GM23338 (cell line): ENCODE measurements around the gene CGB2. TPM values are rescaled to one million over a fixed set of nuclear protein-coding genes. Genes with fewer than 3 reads are reported as not detected.

ENCODE experiments used
- ATAC-seq: fragments of 200-7000 bp; cut with Tn5 transposase; 3 replicates; pipeline ENCODE4 v1.9.1; 2020
- DNase-seq: peaks from one replicate; pipeline ENCODE4 v3.0.0-alpha.2; 2015; ENCODE audit warnings: low spot score
- H2AFZ ChIP-seq: fragments of 200-600 bp; sonication (generic); 2 replicates; pipeline ENCODE4 v1.8.0; 2016; ENCODE audit warnings: antibody characterized with exemption, mild to moderate bottlenecking, moderate library complexity
- H3F3A ChIP-seq: fragments of 200-600 bp; sonication (generic); replicated peaks from 2 replicates; pipeline ENCODE4 v1.8.0; 2017; ENCODE audit warnings: antibody characterized with exemption, mixed run types, low read depth
- H3K27ac ChIP-seq: fragments of 200-600 bp; sonication (generic); 2 replicates; pipeline ENCODE4 v1.6.1; 2016; ENCODE audit warnings: low read depth
- H3K27me3 ChIP-seq: fragments of 200-600 bp; sonication (generic); 2 replicates; pipeline ENCODE4 v1.8.0; 2016; ENCODE audit warnings: mild to moderate bottlenecking, mixed run types, moderate library complexity; ENCODE audit not compliant: insufficient read depth
- H3K36me3 ChIP-seq: fragments of 200-600 bp; sonication (generic); 2 replicates; pipeline ENCODE4 v1.8.0; 2016; ENCODE audit warnings: mild to moderate bottlenecking; ENCODE audit not compliant: insufficient read depth
- H3K4me1 ChIP-seq: fragments of 200-600 bp; sonication (generic); 2 replicates; pipeline ENCODE4 v1.8.0; 2016; ENCODE audit warnings: mild to moderate bottlenecking, moderate library complexity; ENCODE audit not compliant: insufficient read depth
- H3K4me2 ChIP-seq: fragments of 200-600 bp; sonication (generic); 2 replicates; pipeline ENCODE4 v1.7.1; 2017; ENCODE audit warnings: mixed run types
- H3K4me3 ChIP-seq: fragments of 200-600 bp; sonication (generic); 2 replicates; pipeline ENCODE4 v1.6.1; 2016; ENCODE audit warnings: mixed run types
- H3K79me2 ChIP-seq: fragments of 200-600 bp; sonication (generic); replicated peaks from 2 replicates; pipeline ENCODE4 v1.8.0; 2017; ENCODE audit warnings: mild to moderate bottlenecking; ENCODE audit not compliant: insufficient read depth
- H3K9me2 ChIP-seq: fragments of 200-600 bp; sonication (generic); 2 replicates; pipeline ENCODE4 v1.8.0; 2017; ENCODE audit not compliant: insufficient read depth
- H4K20me1 ChIP-seq: fragments of 200-600 bp; sonication (generic); replicated peaks from 2 replicates; pipeline ENCODE4 v1.8.0; 2017; ENCODE audit warnings: mild to moderate bottlenecking; ENCODE audit not compliant: insufficient read depth
- H3K27ac Mint-ChIP-seq: 2 replicates; pipeline ENCODE4 v1.8.0; 2020; ENCODE audit warnings: inconsistent platforms, mild to moderate bottlenecking, moderate library complexity, mixed read lengths
- H3K27me3 Mint-ChIP-seq: 3 replicates; pipeline ENCODE4 v1.8.0; 2022; ENCODE audit warnings: low read depth, mild to moderate bottlenecking, moderate library complexity, mixed read lengths, inconsistent platforms; ENCODE audit not compliant: insufficient read depth, poor library complexity
- H3K36me3 Mint-ChIP-seq: 3 replicates; pipeline ENCODE4 v1.8.0; 2021; ENCODE audit warnings: low read depth, mild to moderate bottlenecking, inconsistent platforms, moderate library complexity, mixed read lengths
- H3K4me1 Mint-ChIP-seq: 3 replicates; pipeline ENCODE4 v1.8.0; 2020; ENCODE audit warnings: mild to moderate bottlenecking, inconsistent platforms, mixed read lengths
- H3K4me3 Mint-ChIP-seq: 3 replicates; pipeline ENCODE4 v1.8.0; 2021; ENCODE audit warnings: moderate library complexity, mild to moderate bottlenecking, inconsistent platforms, mixed read lengths
- H3K9me3 Mint-ChIP-seq: 3 replicates; pipeline ENCODE4 v1.8.0; 2020; ENCODE audit warnings: moderate library complexity, mild to moderate bottlenecking, inconsistent platforms, mixed read lengths
- CTCF ChIP-seq, 2 experiments: fragments of 200-600 bp in 1 of 2; sonication (generic) in 1 of 2; conservative IDR thresholded peaks; 2 replicates each; pipeline versions ENCODE4 v1.5.1 to v1.6.1; 2016 to 2017; ENCODE audit warnings: antibody characterized with exemption in 2 of 2, low read depth in 2 of 2, mild to moderate bottlenecking in 2 of 2, moderate library complexity in 1 of 2
- ETS1 ChIP-seq: IDR thresholded peaks from 2 replicates; pipeline ENCODE4 v1.6.1; 2016; ENCODE audit warnings: antibody characterized with exemption
- EZH2phosphoT487 ChIP-seq: fragments of 200-600 bp; sonication (generic); IDR thresholded peaks from one replicate; pipeline ENCODE4 v1.8.1; 2018; ENCODE audit warnings: antibody characterized with exemption; ENCODE audit not compliant: unreplicated experiment
- NANOG ChIP-seq: IDR thresholded peaks from 2 replicates; pipeline ENCODE4 v1.6.1; 2016; ENCODE audit warnings: antibody characterized with exemption, borderline replicate concordance
- STAT1 ChIP-seq: IDR thresholded peaks from one replicate; pipeline ENCODE4 v1.6.1; 2016; ENCODE audit warnings: antibody characterized with exemption; ENCODE audit not compliant: unreplicated experiment
- polyA plus RNA-seq: library from polyadenylated mRNA; unstranded; fragments of >200 nt; fragmentation: Nextera tagmentation; extraction: Ambion mirVana; gene quantifications from 2 replicates; pipeline ENCODE4 v1.2.1, GENCODE V29; 2016
- total RNA-seq: library from RNA; depleted of rRNA; stranded (reverse); fragments of >200 nt; shearing (Covaris generic); gene quantifications from 2 replicates; pipeline ENCODE4 v1.2.3, GENCODE V29; 2014
- TF ChIP-seq, protein P1 (sequence below): fragments of 250-450 bp; sonication (Bioruptor Pico); IDR thresholded peaks from 2 replicates; pipeline ENCODE4 v1.5.0; 2020; ENCODE audit warnings: mild to moderate bottlenecking, moderate library complexity
- TF ChIP-seq, protein P2 (sequence below): IDR thresholded peaks from one replicate; pipeline ENCODE4 v1.6.1; 2018; ENCODE audit warnings: antibody characterized with exemption; ENCODE audit not compliant: unreplicated experiment

Gene CGB2
- total and polyA plus RNA-seq, 2 experiments from 2014 or later, result 0.57 TPM; not detected in 1

DNA sequence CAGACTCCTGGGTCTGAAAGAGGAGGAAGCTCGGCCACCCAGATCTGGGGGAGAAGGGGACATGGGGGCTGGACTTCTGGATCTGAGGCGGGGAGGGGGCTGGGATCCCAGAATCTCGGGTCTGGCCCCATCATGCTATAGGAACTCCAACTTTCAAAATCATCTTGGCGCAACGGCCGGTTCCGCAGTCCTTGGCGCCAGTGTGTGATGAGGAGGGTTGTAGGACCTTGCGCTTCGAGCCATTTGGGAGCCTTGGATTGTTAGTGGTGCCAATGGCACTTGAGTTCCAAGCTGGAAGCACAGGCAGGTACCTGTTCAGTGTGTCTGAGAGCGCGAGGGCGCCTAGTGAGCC is 37.7 kb upstream of the CGB2 start:
- Mint-ChIP-seq H3K4me1 (peaks cover 31% of the 10 kb centered on the region), H3K36me3 (peaks cover 21% of the 10 kb centered on the region), H3K27me3 (peaks cover 15% of the 10 kb centered on the region), H3K27ac (peak overlapping the region; percentile 98), H3K9me3 (no peaks in the 10 kb centered on the region), H3K4me3 (peak overlapping the region; percentile 96)
- Histone ChIP-seq H3K36me3 (no peaks in the 10 kb centered on the region), H3K9me2 (no peaks in the 10 kb centered on the region), H3K79me2 (peaks cover 65% of the 10 kb centered on the region), H3K27ac (no peak overlapping the region), H3K27me3 (no peaks in the 10 kb centered on the region), H3F3A (0 out of 2 replicates have a peak, but pooled peaks cover 7% of the 10 kb centered on the region), H2AFZ (no peak overlapping the region), H3K4me3 (peak overlapping the region; percentile 100), H4K20me1 (peaks cover 9% of the 10 kb centered on the region; the same call in 1 of the 2 replicates), H3K4me1 (peaks cover 13% of the 10 kb centered on the region; the same call in 1 of the 2 replicates), H3K4me2 (peak overlapping the region; percentile 96)
- ATAC-seq (no peak), DNase-seq (no peak)
- no peak for TF ChIP-seq CTCF (conservative IDR thresholded peaks at IDR 0.05; ENCODE audit: low read depth in 2 of 2)
- no peak for TF ChIP-seq NANOG
- TF ChIP-seq STAT1, result no peak
- TF ChIP-seq, protein P1, sequence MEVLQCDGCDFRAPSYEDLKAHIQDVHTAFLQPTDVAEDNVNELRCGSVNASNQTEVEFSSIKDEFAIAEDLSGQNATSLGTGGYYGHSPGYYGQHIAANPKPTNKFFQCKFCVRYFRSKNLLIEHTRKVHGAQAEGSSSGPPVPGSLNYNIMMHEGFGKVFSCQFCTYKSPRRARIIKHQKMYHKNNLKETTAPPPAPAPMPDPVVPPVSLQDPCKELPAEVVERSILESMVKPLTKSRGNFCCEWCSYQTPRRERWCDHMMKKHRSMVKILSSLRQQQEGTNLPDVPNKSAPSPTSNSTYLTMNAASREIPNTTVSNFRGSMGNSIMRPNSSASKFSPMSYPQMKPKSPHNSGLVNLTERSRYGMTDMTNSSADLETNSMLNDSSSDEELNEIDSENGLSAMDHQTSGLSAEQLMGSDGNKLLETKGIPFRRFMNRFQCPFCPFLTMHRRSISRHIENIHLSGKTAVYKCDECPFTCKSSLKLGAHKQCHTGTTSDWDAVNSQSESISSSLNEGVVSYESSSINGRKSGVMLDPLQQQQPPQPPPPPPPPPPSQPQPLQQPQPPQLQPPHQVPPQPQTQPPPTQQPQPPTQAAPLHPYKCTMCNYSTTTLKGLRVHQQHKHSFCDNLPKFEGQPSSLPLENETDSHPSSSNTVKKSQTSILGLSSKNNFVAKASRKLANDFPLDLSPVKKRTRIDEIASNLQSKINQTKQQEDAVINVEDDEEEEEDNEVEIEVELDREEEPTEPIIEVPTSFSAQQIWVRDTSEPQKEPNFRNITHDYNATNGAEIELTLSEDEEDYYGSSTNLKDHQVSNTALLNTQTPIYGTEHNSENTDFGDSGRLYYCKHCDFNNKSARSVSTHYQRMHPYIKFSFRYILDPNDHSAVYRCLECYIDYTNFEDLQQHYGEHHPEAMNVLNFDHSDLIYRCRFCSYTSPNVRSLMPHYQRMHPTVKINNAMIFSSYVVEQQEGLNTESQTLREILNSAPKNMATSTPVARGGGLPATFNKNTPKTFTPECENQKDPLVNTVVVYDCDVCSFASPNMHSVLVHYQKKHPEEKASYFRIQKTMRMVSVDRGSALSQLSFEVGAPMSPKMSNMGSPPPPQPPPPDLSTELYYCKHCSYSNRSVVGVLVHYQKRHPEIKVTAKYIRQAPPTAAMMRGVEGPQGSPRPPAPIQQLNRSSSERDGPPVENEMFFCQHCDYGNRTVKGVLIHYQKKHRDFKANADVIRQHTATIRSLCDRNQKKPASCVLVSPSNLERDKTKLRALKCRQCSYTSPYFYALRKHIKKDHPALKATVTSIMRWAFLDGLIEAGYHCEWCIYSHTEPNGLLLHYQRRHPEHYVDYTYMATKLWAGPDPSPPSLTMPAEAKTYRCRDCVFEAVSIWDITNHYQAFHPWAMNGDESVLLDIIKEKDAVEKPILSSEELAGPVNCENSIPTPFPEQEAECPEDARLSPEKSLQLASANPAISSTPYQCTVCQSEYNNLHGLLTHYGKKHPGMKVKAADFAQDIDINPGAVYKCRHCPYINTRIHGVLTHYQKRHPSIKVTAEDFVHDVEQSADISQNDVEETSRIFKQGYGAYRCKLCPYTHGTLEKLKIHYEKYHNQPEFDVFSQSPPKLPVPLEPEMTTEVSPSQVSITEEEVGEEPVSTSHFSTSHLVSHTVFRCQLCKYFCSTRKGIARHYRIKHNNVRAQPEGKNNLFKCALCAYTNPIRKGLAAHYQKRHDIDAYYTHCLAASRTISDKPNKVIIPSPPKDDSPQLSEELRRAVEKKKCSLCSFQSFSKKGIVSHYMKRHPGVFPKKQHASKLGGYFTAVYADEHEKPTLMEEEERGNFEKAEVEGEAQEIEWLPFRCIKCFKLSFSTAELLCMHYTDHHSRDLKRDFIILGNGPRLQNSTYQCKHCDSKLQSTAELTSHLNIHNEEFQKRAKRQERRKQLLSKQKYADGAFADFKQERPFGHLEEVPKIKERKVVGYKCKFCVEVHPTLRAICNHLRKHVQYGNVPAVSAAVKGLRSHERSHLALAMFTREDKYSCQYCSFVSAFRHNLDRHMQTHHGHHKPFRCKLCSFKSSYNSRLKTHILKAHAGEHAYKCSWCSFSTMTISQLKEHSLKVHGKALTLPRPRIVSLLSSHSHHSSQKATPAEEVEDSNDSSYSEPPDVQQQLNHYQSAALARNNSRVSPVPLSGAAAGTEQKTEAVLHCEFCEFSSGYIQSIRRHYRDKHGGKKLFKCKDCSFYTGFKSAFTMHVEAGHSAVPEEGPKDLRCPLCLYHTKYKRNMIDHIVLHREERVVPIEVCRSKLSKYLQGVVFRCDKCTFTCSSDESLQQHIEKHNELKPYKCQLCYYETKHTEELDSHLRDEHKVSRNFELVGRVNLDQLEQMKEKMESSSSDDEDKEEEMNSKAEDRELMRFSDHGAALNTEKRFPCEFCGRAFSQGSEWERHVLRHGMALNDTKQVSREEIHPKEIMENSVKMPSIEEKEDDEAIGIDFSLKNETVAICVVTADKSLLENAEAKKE (CRISPR knock-in tag), result no peak
- no peak for TF ChIP-seq EZH2phosphoT487
- TF ChIP-seq ETS1, result no peak
- TF ChIP-seq, protein P2, sequence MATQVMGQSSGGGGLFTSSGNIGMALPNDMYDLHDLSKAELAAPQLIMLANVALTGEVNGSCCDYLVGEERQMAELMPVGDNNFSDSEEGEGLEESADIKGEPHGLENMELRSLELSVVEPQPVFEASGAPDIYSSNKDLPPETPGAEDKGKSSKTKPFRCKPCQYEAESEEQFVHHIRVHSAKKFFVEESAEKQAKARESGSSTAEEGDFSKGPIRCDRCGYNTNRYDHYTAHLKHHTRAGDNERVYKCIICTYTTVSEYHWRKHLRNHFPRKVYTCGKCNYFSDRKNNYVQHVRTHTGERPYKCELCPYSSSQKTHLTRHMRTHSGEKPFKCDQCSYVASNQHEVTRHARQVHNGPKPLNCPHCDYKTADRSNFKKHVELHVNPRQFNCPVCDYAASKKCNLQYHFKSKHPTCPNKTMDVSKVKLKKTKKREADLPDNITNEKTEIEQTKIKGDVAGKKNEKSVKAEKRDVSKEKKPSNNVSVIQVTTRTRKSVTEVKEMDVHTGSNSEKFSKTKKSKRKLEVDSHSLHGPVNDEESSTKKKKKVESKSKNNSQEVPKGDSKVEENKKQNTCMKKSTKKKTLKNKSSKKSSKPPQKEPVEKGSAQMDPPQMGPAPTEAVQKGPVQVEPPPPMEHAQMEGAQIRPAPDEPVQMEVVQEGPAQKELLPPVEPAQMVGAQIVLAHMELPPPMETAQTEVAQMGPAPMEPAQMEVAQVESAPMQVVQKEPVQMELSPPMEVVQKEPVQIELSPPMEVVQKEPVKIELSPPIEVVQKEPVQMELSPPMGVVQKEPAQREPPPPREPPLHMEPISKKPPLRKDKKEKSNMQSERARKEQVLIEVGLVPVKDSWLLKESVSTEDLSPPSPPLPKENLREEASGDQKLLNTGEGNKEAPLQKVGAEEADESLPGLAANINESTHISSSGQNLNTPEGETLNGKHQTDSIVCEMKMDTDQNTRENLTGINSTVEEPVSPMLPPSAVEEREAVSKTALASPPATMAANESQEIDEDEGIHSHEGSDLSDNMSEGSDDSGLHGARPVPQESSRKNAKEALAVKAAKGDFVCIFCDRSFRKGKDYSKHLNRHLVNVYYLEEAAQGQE, result no peak
